HuH-7 (cell line): ENCODE measurements around the gene ATE1.
A peak's percentile ranks its signal among the peaks of the same experiment; 100 is the strongest.
"Not testable (repeated sequence)": the region's sequence is repeated elsewhere in the genome, so short reads cannot be mapped to it uniquely, and the experiment has no call there.

Source experiments
- DNase-seq: peaks from one replicate; pipeline ENCODE4 v3.0.0; 2011; ENCODE audit warnings: low spot score

Gene ATE1

GRCh38 chr10:121927841-121928527 is at the start of gene ATE1:
Gene ATE1, minus strand, starts transcription at chr10:121928031. Its CDS starts 82 bp downstream, at chr10:121927949.
- peak; percentile 83 for DNase-seq

GRCh38 chr10:121976607-121977006 is 48.8 kb upstream of the ATE1 start:
- peak; percentile 74 for DNase-seq

- DNase-seq, result peak; percentile 86
These were observed 47.7 kb upstream of the ATE1 start for GRCh38 chr10:121975295-121976086.

GRCh38 chr10:121974535-121975294 is 46.9 kb upstream of the ATE1 start, which contains the start of gene NSMCE4A:
Gene NSMCE4A, minus strand, starts transcription at chr10:121975217. Its CDS starts 52 bp downstream, at chr10:121975165.
- DNase-seq, result peak; percentile 61

GRCh38 chr10:121974019-121974534 is 46.2 kb upstream of the ATE1 start:
- DNase-seq, result peak; percentile 62

GRCh38 chr10:121969086-121969485 is 41.3 kb upstream of the ATE1 start:
- not testable (repeated sequence) for DNase-seq

GRCh38 chr10:121965996-121966395 is 38.2 kb upstream of the ATE1 start:
- DNase-seq, result no peak

- no peak for DNase-seq
These were observed 33.6 kb upstream of the ATE1 start for GRCh38 chr10:121961456-121961855.

GRCh38 chr10:121959671-121960070 is 31.8 kb upstream of the ATE1 start:
- DNase-seq, result no peak

- no peak for DNase-seq
These were observed 28.6 kb upstream of the ATE1 start for GRCh38 chr10:121956111-121957061.

GRCh38 chr10:121952226-121952625 is 24.4 kb upstream of the ATE1 start:
- no peak for DNase-seq

GRCh38 chr10:121949451-121949850 is 21.6 kb upstream of the ATE1 start:
- DNase-seq, result no peak

- DNase-seq, result no peak
These were observed 21.2 kb upstream of the ATE1 start for GRCh38 chr10:121949049-121949448.

GRCh38 chr10:121947343-121948330 is 19.8 kb upstream of the ATE1 start:
- no peak for DNase-seq

GRCh38 chr10:121942749-121943416 is 15.1 kb upstream of the ATE1 start:
- no peak for DNase-seq

GRCh38 chr10:121941532-121941931 is 13.7 kb upstream of the ATE1 start:
- no peak for DNase-seq

- no peak for DNase-seq
These were observed 8.5 kb upstream of the ATE1 start for GRCh38 chr10:121936295-121936694.

- DNase-seq, result peak; percentile 48
These were observed 7.9 kb upstream of the ATE1 start for GRCh38 chr10:121935702-121936101.
